Suppressor macrophage treated with lipopolysaccharide for 4 hours (primary cell): ENCODE measurements around the gene AQP12A.
A peak's percentile ranks its signal among the peaks of the same experiment; 100 is the strongest.
"Not testable (repeated sequence)": the region's sequence is repeated elsewhere in the genome, so short reads cannot be mapped to it uniquely, and the experiment has no call there.

Experiments used
- DNase-seq: peaks from one replicate; pipeline ENCODE4 v3.0.0-alpha.2; 2020

The AQP12A gene

DNA sequence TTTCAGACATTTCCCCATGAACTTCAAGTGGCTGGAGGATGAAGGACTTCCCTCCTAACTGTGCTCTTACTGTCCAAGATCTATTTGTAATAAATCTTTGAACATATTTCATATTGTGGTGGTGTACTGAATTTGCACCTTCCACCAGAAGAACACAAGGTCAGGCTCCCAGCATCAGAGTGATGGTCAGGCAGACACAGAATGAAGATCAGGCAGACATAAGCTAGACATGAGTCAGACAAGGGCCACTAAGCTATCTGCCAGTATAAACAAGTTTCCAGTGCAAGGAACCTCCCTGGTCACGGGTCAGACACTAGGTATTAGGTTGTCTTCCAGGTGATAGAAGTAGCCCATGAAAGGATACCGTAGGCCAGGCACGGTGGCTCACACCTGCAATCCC lies 29.0 kb upstream of the AQP12A start:
- DNase-seq, result no peak

- DNase-seq, result peak; percentile 20
Observed at GRCh38 chr2:240663546-240664190, 28.0 kb upstream of the AQP12A start.

DNA sequence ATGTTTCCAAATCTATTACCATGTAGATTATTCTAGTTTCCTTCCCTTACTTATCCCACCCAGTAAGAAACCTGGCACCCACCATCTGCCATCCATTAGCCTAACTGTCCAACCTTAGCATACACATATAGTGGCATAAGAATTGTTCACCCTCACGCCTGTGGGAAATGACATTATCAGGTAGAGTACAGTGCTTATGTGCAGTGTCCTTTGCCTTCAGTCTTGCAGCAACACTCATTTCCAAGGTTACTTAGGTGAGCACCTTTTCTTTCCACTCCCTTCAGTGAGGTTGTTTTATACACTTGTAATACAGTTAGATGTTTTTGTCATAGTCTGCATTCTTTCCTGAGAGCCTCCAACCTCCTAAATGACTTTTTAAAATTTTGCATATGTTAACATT lies 27.0 kb upstream of the AQP12A start:
- DNase-seq, result no peak

- no peak for DNase-seq
Observed at GRCh38 chr2:240670402-240670801, 21.3 kb upstream of the AQP12A start.

- DNase-seq, result no peak
Observed at GRCh38 chr2:240670950-240671349, 20.7 kb upstream of the AQP12A start.

DNA sequence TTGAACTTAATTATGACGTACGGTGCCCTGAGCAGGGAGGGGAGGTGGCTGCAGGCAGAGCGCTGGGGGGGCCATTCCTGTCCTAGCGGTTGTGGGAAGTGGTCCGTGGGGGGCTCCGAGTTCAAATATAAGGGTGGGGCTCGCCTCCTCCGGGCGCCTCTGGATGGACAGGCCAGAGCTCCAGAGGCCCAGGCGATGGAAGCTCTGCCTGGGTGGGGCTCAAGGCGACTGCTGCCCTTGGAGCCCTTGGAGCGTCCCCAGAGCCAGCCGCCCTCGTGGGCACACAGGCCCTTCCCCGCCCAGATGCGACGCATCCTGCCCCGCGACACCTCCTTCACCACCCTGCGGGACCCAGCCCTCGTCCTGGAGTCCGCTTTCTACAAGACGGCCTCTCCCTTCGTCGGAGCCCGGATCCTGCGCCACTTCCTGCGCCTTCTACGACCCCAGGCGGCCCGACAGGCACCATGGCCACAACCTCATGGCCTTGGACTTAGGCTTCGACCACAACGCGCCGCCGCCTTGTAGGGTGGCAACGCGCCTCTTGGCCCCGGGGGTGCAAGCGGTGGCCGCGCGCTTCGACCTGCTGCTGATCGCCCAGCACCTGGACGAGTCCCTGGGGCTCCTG lies 19.5 kb upstream of the AQP12A start:
- no peak for DNase-seq

- DNase-seq, result no peak
Observed at GRCh38 chr2:240672701-240673190, 18.9 kb upstream of the AQP12A start.

DNA sequence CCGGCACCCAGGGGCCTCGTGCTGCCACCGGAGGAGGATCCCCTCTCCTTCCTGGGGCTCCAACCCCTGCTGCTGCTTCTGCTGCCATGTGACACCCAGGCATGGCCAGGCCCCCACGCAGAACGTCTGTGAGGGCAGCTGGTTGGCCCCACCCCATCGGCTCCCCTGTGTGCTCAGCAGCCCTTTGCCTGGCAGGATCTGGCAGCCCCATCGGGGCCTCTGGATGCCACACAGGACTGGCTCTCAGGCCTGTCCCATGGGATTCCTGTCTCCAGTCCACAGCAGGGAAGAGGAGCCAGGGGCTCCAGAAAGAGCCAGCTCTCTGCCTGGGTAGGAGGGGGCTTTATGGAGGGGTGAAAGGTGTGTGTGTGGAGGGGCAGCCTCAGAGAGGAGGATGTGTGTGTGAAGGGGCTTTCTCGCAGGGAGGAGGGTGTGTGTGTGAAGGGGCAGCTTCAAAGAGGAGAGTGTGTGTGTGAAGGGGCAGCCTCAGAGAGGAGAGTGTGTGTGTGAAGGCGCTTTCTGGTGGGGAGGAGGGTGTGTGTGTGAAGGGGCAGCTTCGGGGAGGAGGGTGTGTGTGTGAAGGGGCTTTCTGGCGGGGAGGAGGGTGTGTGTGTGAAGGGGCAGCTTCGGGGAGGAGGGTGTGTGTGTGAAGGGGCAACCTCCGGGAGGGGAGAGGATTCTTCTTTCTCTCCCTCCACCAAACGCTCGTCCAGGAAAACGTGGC lies 17.0 kb upstream of the AQP12A start:
- DNase-seq, result not testable (repeated sequence)

DNA sequence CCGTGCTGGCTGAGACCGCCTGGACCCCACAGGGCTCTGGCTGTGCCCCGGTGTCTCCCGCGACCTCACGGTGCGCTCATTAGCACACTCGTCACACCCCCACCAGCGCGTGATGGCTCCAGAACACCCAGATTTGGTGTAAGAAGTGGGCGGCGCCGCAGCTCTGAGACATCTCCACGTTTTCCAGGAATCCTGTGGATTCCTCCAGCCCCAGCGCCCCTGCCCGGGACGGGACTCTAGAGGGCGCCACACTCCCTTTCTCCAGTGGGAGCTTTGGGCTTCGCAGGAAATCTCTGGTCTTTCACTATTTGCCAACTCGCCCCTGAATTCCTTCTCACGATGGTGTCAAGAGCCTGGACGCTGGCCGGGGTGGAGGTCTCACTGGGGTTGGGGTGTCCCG lies 16.3 kb upstream of the AQP12A start:
- not testable (repeated sequence) for DNase-seq

DNA sequence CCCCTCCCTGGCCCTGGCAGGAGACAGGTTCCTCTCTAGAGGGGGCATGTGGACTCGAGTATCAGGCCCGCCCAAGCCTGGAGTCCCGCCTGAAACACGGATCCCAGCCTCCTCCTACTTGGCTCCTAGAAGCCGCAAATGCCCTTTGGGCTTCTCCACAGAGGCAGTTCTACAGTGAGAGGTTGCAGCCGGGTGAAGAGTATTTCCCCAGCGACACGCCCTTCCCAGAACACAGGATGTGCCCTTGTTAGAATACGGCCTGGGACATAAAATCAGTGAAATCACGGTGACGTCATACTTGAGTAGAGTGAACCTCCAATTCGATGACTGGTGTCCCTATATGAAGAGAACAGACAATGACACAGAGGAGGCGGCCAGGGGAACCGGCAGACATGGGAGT lies 13.6 kb upstream of the AQP12A start:
- not testable (repeated sequence) for DNase-seq

- DNase-seq, result not testable (repeated sequence)
Observed at GRCh38 chr2:240678909-240679308, 12.8 kb upstream of the AQP12A start.

DNA sequence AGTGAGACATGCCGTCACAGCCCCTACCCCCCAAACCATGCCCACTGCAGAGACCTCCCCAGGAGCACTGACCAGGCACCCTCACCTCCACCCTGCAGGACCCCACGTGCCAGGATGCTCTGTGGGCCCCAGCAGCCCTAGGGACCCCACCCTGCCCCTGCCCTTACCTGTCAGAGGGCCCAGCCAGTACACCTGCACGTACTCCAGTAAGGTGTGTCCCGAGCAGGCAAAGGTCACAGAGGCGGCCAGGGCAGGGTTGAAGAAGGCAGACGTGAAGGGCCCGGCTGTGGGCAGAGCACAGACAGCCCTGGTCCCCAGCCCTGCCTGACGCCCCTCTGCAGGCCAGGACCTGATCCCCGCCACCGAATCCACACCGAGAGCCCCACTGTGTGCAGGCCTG lies 11.5 kb upstream of the AQP12A start:
- DNase-seq, result not testable (repeated sequence)

DNA sequence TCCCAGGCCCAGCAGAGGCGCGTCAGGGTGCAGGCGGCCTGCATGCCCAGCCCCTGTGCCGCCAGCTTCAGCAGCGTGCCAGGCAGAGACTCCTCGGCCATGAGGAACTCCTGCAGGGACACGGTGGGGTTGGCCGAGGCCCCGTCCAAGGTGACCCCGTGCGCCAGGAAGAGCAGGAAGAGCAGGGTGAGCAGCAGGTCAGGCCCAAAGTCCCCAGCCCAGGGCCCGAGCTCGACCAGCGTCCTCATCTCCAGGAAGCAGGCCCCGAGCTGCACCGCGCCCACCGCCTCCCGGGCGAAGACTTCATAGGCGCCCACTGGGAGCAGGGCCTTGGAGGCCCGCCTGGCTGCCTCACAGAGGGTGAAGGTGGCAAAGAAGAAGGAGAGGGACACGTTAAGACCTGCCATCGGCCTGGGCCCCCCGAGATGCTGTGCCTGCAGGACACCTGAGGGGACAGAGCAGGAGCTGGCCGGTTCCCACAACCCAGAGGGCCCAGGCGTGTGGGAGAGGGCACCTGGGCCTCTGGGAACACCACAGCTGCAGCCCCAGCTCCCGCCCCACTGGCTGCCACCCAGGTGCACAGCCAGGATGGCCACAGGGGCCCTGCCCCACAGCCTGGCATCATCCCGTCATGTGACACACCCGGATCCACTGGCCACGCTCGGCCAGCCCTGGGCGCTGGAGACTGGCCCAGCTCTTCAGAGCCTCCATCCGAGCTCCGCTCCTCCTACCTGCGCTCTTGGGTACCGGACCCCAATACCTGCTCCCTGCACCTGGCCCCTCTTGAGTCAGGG lies 9.0 kb upstream of the AQP12A start, which contains the start of gene AQP12B:
TSS of gene AQP12B (minus strand) at position 455 of the 794 bp plus-strand sequence. CDS start at position 407, 48 bp downstream.
- not testable (repeated sequence) for DNase-seq

GRCh38 chr2:240683329-240683979 lies 8.2 kb upstream of the AQP12A start:
- DNase-seq, result not testable (repeated sequence)

DNA sequence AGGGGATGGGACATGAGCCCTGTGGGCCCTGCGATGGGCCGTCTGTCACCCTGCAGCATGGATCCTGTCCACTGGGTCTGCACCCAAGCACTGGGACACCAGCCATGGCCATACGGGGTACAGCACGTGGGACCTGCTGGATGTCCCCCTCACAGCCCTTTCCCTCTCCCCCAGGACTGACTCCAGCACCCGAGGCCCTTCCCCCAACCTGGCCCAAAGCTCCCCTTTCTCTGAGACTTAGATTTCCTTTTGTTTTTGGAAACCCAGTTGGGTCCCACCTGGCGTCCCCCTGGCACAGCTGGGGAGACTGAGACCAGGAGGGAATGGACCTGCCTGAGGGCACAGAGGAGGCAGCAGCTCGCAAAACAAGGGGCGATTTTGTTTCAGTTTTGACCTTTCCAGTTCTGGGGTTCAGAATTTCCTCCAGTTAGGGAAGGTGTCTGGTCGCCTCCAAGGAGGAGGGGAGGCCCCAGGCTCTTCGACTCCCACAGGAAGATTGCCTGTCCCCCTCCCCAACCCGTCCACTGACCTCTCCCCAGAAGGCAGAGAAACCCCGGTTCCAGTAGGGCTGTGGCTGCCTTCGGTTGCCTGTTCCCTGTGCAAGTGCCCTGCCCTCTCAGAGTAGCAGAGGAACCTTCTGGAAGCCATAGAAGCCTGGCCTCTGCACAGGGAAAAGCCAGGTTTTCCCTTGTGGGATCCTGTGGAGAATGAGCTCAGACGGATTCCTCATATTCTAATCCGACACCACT lies 7.5 kb upstream of the AQP12A start:
- DNase-seq, result not testable (repeated sequence)

GRCh38 chr2:240685771-240686371 lies 5.8 kb upstream of the AQP12A start:
- DNase-seq, result no peak

- no peak for DNase-seq
Observed at GRCh38 chr2:240686460-240686859, 5.2 kb upstream of the AQP12A start.

GRCh38 chr2:240687045-240687740 lies 4.5 kb upstream of the AQP12A start:
- no peak for DNase-seq

GRCh38 chr2:240687741-240688552 lies 3.7 kb upstream of the AQP12A start:
- no peak for DNase-seq

DNA sequence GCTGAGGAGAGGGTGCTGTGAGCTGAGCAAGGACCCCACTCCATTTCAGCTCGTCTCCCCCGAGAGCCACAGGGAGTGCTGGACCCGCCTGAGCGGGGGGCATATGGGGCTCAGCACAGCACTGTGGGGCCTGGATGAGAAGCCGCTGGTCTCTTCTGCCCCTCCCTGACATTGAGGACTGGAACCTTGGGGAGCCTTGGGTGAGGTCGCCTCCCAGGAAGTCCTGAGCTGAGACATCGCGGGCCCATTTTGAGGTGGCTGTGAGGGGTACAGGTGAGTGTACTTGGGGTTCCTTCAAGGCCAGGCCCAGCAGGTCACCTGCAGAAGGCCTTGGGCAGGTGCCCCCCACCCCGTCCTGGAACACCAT lies 3.1 kb upstream of the AQP12A start:
- DNase-seq, result no peak
